Lower leg skin (tissue), 4 donors: ENCODE measurements around the gene DMTF1. TPM values are rescaled to one million over a fixed set of nuclear protein-coding genes. Genes with fewer than 3 reads are reported as not detected.

Experiments used
- DNase-seq, 2 donors: peaks; one replicate each; pipeline ENCODE4 v3.0.0-alpha.2; 2019; ENCODE audit warnings: low spot score in 2 of 2
- H3K4me3 ChIP-seq: fragments of 200-600 bp; sonication (generic); 2 replicates; pipeline ENCODE4 v1.5.1; 2017; ENCODE audit warnings: mild to moderate bottlenecking, low read depth; ENCODE audit not compliant: poor library complexity, severe bottlenecking
- CTCF ChIP-seq, 3 donors: fragments of 450-650 bp; IDR thresholded peaks; one replicate each; pipeline ENCODE4 v1.5.1; 2016; ENCODE audit warnings: antibody characterized with exemption in 3 of 3, mild to moderate bottlenecking in 3 of 3, moderate library complexity in 2 of 3
- POLR2A ChIP-seq, 2 donors: fragments of 450-650 bp; IDR thresholded peaks; one replicate each; pipeline ENCODE4 v1.6.1; 2016 to 2017; ENCODE audit warnings: antibody characterized with exemption in 2 of 2, mild to moderate bottlenecking in 1 of 2, moderate library complexity in 1 of 2
- WGBS, 2 donors: methylation state at CpG; one replicate each; pipeline ENCODE4 v1.1.5; 2018; 5-methylcytosine and 5-hydroxymethylcytosine counted together
- intact Hi-C: fragments of 100-400 bp; cut with DNase I; formaldehyde crosslinking; loops from one replicate; pipeline ENCODE4 v1.15.0; 2023; ENCODE audit warnings: low total_unique reads
- total RNA-seq, 4 donors: library from RNA; depleted of rRNA; stranded (reverse); fragments of >200 nt; gene quantifications; one replicate each; pipeline ENCODE4 v1.1.0, GENCODE V29; 2016

DMTF1 gene
- total RNA-seq, 4 donors from 2014 or later: 35.2 to 68.9 (median 44.9) TPM

GRCh38 chr7:87209295-87209924, 57.2 kb downstream of the DMTF1 start:
- no peak for TF ChIP-seq POLR2A (IDR thresholded peaks at IDR 0.05)
- no peak for TF ChIP-seq CTCF (IDR thresholded peaks at IDR 0.05)
- intact Hi-C loops: no loop called here
- DNase-seq: no peak
- no peak overlapping the region for H3K4me3 ChIP-seq
- 90 to 91% methylated on average over 17 of the region's 18 CpGs for WGBS, 2 donors

GRCh38 chr7:87210506-87210905, 58.3 kb downstream of the DMTF1 start:
- intact Hi-C loops: no loop called here
- no peak for DNase-seq
- TF ChIP-seq CTCF (IDR thresholded peaks at IDR 0.05) (no peak), POLR2A (IDR thresholded peaks at IDR 0.05) (no peak)
- no peak overlapping the region for H3K4me3 ChIP-seq
- 91 to 97% methylated on average over 3 of the region's 3 CpGs for WGBS, 2 donors

- TF ChIP-seq CTCF (IDR thresholded peaks at IDR 0.05) (no peak), POLR2A (IDR thresholded peaks at IDR 0.05) (no peak)
- intact Hi-C loops: no loop called here
- H3K4me3 ChIP-seq: no peak overlapping the region
- 71 to 80% methylated on average over 1 of the region's 1 CpG for WGBS, 2 donors
- DNase-seq: no peak
Observed at GRCh38 chr7:87212498-87212897, 60.2 kb downstream of the DMTF1 start.

GRCh38 chr7:87213252-87213651, 61.0 kb downstream of the DMTF1 start:
- no peak for TF ChIP-seq CTCF (IDR thresholded peaks at IDR 0.05)
- no peak for TF ChIP-seq POLR2A (IDR thresholded peaks at IDR 0.05)
- H3K4me3 ChIP-seq: no peak overlapping the region

GRCh38 chr7:87213811-87214210, 61.6 kb downstream of the DMTF1 start:
- TF ChIP-seq POLR2A (IDR thresholded peaks at IDR 0.05): no peak
- TF ChIP-seq CTCF (IDR thresholded peaks at IDR 0.05): no peak
- no peak for DNase-seq
- intact Hi-C loops: no loop called here
- 44 to 51% methylated on average over 2 of the region's 2 CpGs for WGBS, 2 donors
- no peak overlapping the region for H3K4me3 ChIP-seq

More at GRCh38 chr7:87213252-87213651, 61.0 kb downstream of the DMTF1 start:
- intact Hi-C loops: no loop called here
- no peak for DNase-seq
- WGBS, 2 donors: 95 to 100% methylated on average over 1 of the region's 1 CpG

- no peak for DNase-seq
- TF ChIP-seq POLR2A (IDR thresholded peaks at IDR 0.05) (no peak), CTCF (IDR thresholded peaks at IDR 0.05) (no peak)
- H3K4me3 ChIP-seq: no peak overlapping the region
- intact Hi-C loops: no loop called here
- 99 to 100% methylated on average over 3 of the region's 3 CpGs for WGBS, 2 donors
Observed at GRCh38 chr7:87215046-87215445, 62.8 kb downstream of the DMTF1 start.
